OCI-LY1 (cell line): Measurements from ENCODE around the gene KIAA0319L.

ENCODE experiments used
- H2AFZ ChIP-seq: fragments of 200-600 bp; sonication (generic), shearing (Covaris generic); 2 replicates; pipeline ENCODE4 v1.6.0; 2014; ENCODE audit warnings: antibody characterized with exemption, mild to moderate bottlenecking, low read length
- H3F3A ChIP-seq: fragments of 200-600 bp; sonication (generic), shearing (Covaris generic); 2 replicates; pipeline ENCODE4 v1.6.0; 2014; ENCODE audit warnings: mild to moderate bottlenecking, antibody characterized with exemption, low read length, moderate library complexity; ENCODE audit not compliant: insufficient read depth
- H3K27ac ChIP-seq: fragments of 200-600 bp; sonication (generic); 2 replicates; pipeline ENCODE4 v1.5.1; 2014; ENCODE audit warnings: low read length, mixed run types, mild to moderate bottlenecking, low read depth; ENCODE audit not compliant: poor library complexity, severe bottlenecking
- H3K27me3 ChIP-seq: fragments of 200-600 bp; sonication (generic); 2 replicates; pipeline ENCODE4 v1.6.0; 2014; ENCODE audit warnings: antibody characterized with exemption, mild to moderate bottlenecking, low read length, moderate library complexity; ENCODE audit not compliant: insufficient read depth
- H3K36me3 ChIP-seq: fragments of 200-600 bp; sonication (generic); 2 replicates; pipeline ENCODE4 v1.6.1; 2014; ENCODE audit warnings: mild to moderate bottlenecking, antibody characterized with exemption, low read length, moderate library complexity, mixed read lengths; ENCODE audit not compliant: insufficient read depth
- H3K4me1 ChIP-seq: fragments of 200-600 bp; sonication (generic); 2 replicates; pipeline ENCODE4 v1.5.1; 2014; ENCODE audit warnings: mild to moderate bottlenecking, low read length, moderate library complexity; ENCODE audit not compliant: insufficient read depth, severe bottlenecking
- H3K4me2 ChIP-seq: fragments of 200-600 bp; sonication (generic), shearing (Covaris generic); 2 replicates; pipeline ENCODE4 v1.6.1; 2014; ENCODE audit warnings: low read length
- H3K4me3 ChIP-seq: fragments of 200-600 bp; sonication (generic); 2 replicates; pipeline ENCODE4 v1.5.1; 2014; ENCODE audit warnings: low read length, low read depth, mild to moderate bottlenecking, mixed read lengths; ENCODE audit not compliant: poor library complexity, severe bottlenecking
- H3K79me2 ChIP-seq: fragments of 200-600 bp; shearing (Covaris generic); 2 replicates; pipeline ENCODE4 v1.6.1; 2016; ENCODE audit warnings: mixed run types, low read length, mixed read lengths; ENCODE audit not compliant: insufficient read depth
- H3K9ac ChIP-seq: fragments of 200-600 bp; sonication (generic), shearing (Covaris generic); 2 replicates; pipeline ENCODE4 v1.6.1; 2014; ENCODE audit warnings: mild to moderate bottlenecking, low read length, mixed read lengths
- H3K9me2 ChIP-seq: fragments of 200-600 bp; sonication (generic), shearing (Covaris generic); 2 replicates; pipeline ENCODE4 v1.6.1; 2014; ENCODE audit warnings: low read depth, mild to moderate bottlenecking, low read length, mixed read lengths
- H3K9me3 ChIP-seq: fragments of 200-600 bp; shearing (Covaris generic); 2 replicates; pipeline ENCODE4 v1.6.1; 2014; ENCODE audit warnings: low read length, mixed read lengths
- H4K20me1 ChIP-seq: fragments of 200-600 bp; sonication (generic), shearing (Covaris generic); 2 replicates; pipeline ENCODE4 v1.6.0; 2016; ENCODE audit warnings: mild to moderate bottlenecking, low read length; ENCODE audit not compliant: insufficient read depth
- CTCF ChIP-seq: fragments of 200-600 bp; sonication (generic), shearing (Covaris generic); IDR thresholded peaks from 2 replicates; pipeline ENCODE4 v1.5.1; 2017; ENCODE audit warnings: mild to moderate bottlenecking, antibody characterized with exemption, low read length, moderate library complexity, mixed read lengths
- EZH2 ChIP-seq: fragments of 200-600 bp; sonication (generic), shearing (Covaris generic); IDR thresholded peaks from 2 replicates; pipeline ENCODE4 v1.8.0; 2017; ENCODE audit warnings: borderline replicate concordance, mixed run types, mild to moderate bottlenecking, antibody characterized with exemption, low read length, moderate library complexity, mixed read lengths

KIAA0319L gene

GRCh38 chr1:35555601-35556477 is 1.4 kb downstream of the KIAA0319L start:
- H3K4me3 ChIP-seq = peak overlapping the region; percentile 88
- no peaks in the 10 kb centered on the region for H3K9me3 ChIP-seq
- H3K4me1 ChIP-seq = peaks cover 39% of the 10 kb centered on the region
- H3K36me3 ChIP-seq = peaks cover 24% of the 10 kb centered on the region
- H4K20me1 ChIP-seq = no peaks in the 10 kb centered on the region
- no peaks in the 10 kb centered on the region for H3K9me2 ChIP-seq
- peaks cover 6% of the 10 kb centered on the region; the same call in 1 of the 2 replicates for H3F3A ChIP-seq
- no peak overlapping the region for H3K27ac ChIP-seq
- no peaks in the 10 kb centered on the region for H3K27me3 ChIP-seq
- no peak overlapping the region for H2AFZ ChIP-seq
- no peaks in the 10 kb centered on the region; the same call in 1 of the 2 replicates for H3K79me2 ChIP-seq
- peak overlapping the region; percentile 82; the same call in 1 of the 2 replicates for H3K9ac ChIP-seq
- peak overlapping the region; percentile 93 for H3K4me2 ChIP-seq
- no peak for TF ChIP-seq EZH2
- TF ChIP-seq CTCF = no peak

- H3K9me2 ChIP-seq = no peaks in the 10 kb centered on the region
- H3K4me2 ChIP-seq = peak overlapping the region; percentile 93; the same call in 1 of the 2 replicates
- no peak overlapping the region for H3K9ac ChIP-seq
- no peak for TF ChIP-seq EZH2
- no peak for TF ChIP-seq CTCF
- peaks cover 39% of the 10 kb centered on the region for H3K4me1 ChIP-seq
- H3K79me2 ChIP-seq = no peaks in the 10 kb centered on the region; the same call in 1 of the 2 replicates
- H3K36me3 ChIP-seq = peaks cover 27% of the 10 kb centered on the region
- no peaks in the 10 kb centered on the region for H3K27me3 ChIP-seq
- H4K20me1 ChIP-seq = no peaks in the 10 kb centered on the region
- H3K9me3 ChIP-seq = no peaks in the 10 kb centered on the region
- peak overlapping the region; percentile 88 for H3K4me3 ChIP-seq
- H3K27ac ChIP-seq = no peak overlapping the region
- H3F3A ChIP-seq = peaks cover 6% of the 10 kb centered on the region; the same call in 1 of the 2 replicates
- no peak overlapping the region for H2AFZ ChIP-seq
Observed at GRCh38 chr1:35555212-35555584, 2.0 kb downstream of the KIAA0319L start.

GRCh38 chr1:35554266-35555211 is 2.7 kb downstream of the KIAA0319L start:
- Histone ChIP-seq H3K36me3 (peaks cover 33% of the 10 kb centered on the region), H4K20me1 (no peaks in the 10 kb centered on the region), H3K9me3 (no peaks in the 10 kb centered on the region), H3K27me3 (no peaks in the 10 kb centered on the region), H3K9me2 (no peaks in the 10 kb centered on the region), H3K4me2 (no peak overlapping the region; the same call in 1 of the 2 replicates), H3K4me1 (peaks cover 39% of the 10 kb centered on the region), H3F3A (peaks cover 6% of the 10 kb centered on the region; the same call in 1 of the 2 replicates), H2AFZ (no peak overlapping the region), H3K4me3 (no peak overlapping the region), H3K9ac (no peak overlapping the region), H3K79me2 (no peaks in the 10 kb centered on the region; the same call in 1 of the 2 replicates), H3K27ac (no peak overlapping the region)
- TF ChIP-seq CTCF (no peak), EZH2 (no peak)
